NCI-H524 treated with DMSO at 0.1 percent for 48 hours (cell line): Measurements from ENCODE around the gene ADCY10.
"Not testable (repeated sequence)": the region's sequence is repeated elsewhere in the genome, so short reads cannot be mapped to it uniquely, and the experiment has no call there.

ENCODE experiments used
- DNase-seq: peaks from one replicate; lab custom pipeline; 2025; lab: John Stamatoyannopoulos, UW

The ADCY10 gene

GRCh38 chr1:167812972-167813371 is 101.0 kb downstream of the ADCY10 start:
- DNase-seq, result no peak

DNA sequence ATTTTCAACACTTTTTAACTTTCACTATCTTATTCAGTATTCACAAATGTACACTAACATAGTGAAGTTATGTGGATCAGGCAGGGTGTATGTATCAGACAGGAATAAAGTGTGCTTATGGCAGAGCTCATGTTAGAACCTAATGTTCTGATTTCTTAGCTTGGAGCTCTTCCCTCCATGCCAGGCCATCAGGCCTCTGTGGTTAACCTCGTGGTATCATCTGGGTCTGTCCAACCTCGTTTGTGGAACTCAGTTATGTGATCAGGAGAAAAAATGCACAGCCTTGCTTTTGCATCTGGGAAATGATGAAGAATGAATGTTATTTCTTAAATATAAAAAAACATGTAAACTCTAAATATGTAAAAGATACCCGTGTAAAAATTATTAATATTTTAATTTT is 105.2 kb downstream of the ADCY10 start:
- no peak for DNase-seq

GRCh38 chr1:167808104-167808503 is 105.8 kb downstream of the ADCY10 start:
- DNase-seq, result no peak

DNA sequence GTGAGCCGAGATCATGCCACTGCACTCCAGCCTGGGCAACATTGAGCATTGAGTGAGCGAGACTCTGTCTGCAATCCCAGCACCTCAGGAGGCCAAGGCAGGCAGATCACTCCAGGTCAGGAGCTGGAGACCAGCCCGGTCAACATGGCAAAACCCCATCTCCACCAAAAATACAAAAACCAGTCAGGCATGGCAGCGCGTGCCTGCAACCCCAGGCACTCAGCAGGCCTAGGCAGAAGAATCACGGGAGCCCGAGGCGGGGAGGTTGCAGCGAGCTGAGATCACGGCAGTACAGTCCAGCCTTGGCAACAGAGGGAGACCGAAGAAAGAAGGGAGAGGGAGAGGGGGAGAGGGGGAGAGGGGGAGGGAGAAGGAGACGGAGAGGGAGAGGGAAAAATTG is 107.3 kb downstream of the ADCY10 start:
- DNase-seq, result not testable (repeated sequence)

- not testable (repeated sequence) for DNase-seq
Observed at GRCh38 chr1:167806235-167806634, 107.7 kb downstream of the ADCY10 start.

GRCh38 chr1:167805041-167805556 is 108.8 kb downstream of the ADCY10 start:
- DNase-seq, result no peak

GRCh38 chr1:167803358-167804207 is 110.4 kb downstream of the ADCY10 start:
- DNase-seq, result peak; percentile 68

DNA sequence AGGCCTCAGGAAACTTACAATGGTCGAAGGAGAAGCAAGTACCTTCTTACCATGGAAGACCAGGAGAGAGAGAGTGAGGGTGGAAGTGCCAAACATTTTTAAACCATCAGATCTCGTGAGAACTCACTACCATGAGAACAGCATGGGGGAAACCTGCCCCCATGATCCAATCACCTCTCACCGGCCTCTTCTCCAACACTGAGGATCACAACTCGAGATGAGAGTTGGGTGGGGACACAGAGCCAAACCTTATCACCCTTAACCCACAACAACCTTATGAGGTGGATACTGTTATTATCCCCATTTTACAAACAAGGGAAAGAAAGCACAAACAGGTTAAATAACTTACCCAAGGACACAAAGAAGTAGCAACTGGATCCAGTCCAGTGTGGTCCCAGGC is 111.7 kb downstream of the ADCY10 start:
- no peak for DNase-seq

DNA sequence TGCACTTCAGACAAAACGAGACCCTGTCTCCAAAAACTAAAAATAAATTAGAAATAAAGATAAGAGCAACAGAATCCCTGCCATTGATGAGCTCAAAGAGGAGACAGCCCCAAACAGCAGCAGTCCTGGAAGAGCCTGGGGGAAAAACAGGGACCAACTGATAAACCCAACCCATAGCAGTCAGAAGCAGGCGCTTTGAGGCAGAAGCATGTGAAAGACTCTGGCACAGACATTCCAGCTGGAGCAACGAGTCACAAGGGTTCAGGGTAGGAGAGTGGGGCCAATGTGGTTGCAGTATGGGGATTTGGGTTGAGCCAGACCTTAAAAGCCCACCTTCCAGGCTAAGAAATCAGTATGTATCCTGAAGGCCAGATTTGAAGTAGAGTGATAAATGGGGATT is 113.7 kb downstream of the ADCY10 start:
- DNase-seq, result no peak

GRCh38 chr1:167799747-167800146 is 114.2 kb downstream of the ADCY10 start:
- no peak for DNase-seq

GRCh38 chr1:167798952-167799351 is 115.0 kb downstream of the ADCY10 start:
- DNase-seq, result no peak

- no peak for DNase-seq
Observed at GRCh38 chr1:167797015-167797414, 116.9 kb downstream of the ADCY10 start.

DNA sequence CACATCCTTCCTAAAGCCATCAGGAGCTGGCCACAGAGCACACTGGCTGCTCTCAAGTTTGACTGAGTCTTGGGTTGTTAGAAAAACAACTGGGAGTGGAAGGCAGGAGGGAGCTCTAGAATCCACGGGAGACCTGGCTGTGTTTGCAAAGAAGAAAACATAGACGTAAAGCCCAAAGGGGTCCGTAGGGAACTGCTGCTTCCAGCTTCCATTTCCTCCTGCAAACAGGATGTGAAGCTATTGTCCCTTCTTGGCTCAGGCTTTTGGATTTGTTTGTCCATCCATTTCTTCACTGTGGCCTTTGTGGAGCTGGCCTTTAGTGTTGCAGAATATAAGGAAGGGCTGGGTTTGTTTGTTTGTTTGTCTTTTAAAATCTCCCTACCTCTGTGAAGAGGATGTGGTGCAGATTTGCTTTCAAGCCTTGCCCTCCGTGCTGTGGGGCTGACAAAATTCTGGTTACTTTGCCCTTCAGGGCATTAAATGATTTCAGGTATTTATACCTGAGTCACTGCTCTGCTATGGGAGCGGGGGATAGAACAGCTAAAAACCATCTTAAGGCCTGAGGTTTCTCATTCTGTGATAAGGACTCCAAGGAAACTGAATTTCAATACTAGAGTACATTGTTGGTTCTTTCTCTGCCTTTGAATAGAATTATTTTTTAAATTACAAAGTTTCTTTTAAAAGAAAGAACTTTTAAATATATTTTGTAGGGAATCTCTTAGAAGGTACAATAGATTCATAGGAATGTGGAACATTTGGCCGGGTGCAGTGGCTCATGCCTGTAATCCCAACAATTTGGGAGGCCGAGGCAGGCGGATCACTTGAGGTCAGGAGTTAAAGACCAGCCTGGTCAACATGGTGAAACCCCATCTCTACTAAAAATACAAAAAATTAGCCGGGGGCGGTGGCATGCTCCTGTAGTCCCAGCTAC is 117.9 kb downstream of the ADCY10 start:
- no peak for DNase-seq

GRCh38 chr1:167794043-167794442 is 119.9 kb downstream of the ADCY10 start:
- no peak for DNase-seq

DNA sequence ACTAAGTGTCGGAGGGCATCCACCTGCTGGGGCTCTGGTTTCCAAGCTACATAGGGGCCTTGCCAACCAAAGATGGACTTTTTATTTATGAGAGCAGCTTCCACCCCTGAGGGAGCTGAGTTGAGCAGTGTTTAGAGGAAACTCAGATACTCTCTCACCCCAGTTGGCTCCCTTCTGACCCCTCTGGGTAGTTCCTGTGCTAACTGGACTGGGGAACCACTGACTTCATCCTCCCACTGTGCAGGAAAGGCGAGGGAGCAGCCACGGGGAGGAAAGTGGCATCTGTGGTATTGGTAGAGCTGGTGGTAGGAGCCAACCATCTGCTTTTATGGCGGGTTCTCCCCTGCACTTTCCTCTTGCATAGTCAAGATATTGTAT is 121.8 kb downstream of the ADCY10 start:
- DNase-seq, result no peak

DNA sequence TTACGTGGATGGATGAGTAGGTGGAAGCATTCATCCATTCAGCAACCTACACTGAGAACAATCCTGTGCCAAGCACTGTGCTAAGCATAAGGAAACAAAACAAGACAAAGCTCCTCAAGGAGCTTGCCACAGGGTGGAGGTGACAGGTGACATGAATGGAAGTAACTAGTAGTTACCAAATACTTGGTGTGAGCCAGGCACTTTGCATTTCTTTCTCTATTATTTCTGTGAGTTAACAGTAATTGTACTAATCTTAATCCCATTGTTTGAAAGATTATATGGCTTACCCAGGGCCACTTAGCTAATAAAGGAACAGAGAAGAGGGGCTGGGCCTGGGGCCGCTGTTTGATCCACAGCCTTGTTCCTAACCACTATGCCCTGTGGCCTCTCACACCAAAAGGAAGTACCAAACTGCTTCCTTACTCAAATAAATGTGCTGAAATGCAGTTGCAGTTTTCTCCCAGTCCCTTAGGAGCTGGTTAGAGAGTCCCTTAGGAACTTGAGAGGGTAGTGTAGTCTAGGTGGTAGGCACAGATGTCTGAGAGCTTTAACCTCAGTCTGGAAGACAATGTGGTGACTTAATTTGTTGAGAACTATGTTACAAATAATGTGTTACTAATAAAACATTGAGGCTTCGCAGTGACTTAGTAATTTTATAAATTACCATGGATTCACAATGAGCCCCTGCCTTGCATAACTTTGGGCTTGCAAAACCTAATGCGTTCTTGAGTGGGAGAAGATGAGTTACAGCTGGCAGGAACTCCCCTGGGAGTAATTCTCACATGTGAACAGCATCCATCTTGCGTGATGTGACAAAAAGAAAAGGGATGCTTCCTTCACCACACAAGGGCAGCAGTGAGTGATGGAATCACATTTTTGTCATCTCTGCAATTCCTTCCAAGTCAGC is 122.4 kb downstream of the ADCY10 start:
- peak; percentile 51 for DNase-seq

GRCh38 chr1:167790117-167790516 is 123.8 kb downstream of the ADCY10 start:
- DNase-seq, result no peak

- no peak for DNase-seq
Observed at GRCh38 chr1:167789501-167789900, 124.4 kb downstream of the ADCY10 start.

DNA sequence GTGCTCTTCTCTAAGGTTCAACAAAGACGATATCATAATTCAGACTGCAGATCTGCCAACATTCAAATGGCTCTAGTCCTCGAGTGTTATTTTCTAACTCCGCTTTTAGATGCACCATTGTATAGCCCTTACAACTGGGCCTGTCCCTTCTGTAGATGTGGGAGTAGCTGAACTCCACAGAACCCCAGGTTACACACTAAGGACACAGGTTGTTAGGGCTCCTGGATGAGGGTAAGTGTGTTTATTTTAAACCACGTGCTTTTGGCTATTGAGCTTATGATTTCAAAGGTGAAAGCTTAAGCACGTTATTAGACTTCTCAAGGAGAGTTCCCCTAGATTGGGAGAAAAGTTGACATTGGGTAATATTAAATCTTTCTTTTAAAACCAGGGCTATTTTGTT is 127.4 kb downstream of the ADCY10 start:
- DNase-seq, result no peak

- DNase-seq, result no peak
Observed at GRCh38 chr1:167784876-167785550, 128.9 kb downstream of the ADCY10 start.

DNA sequence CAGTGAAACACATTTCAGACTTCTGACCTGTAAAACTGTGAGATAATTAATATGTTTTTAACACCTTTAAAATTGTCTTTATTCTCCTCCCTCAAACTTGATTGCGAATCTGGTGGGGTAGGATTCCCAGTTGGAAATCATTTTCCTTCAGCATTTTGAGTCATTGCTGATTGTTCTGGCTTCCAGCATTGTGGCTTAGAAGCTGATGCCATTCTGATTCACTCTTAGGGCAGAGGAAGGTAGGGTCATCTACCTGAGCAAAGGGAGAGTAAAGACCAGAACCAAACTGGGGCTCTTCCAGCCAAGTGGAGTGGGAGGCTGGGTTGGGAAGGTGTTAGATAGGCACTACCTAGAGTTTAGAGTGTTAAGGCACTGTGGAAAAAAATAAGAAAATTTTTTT is 131.0 kb downstream of the ADCY10 start:
- DNase-seq, result no peak
